K562 (cell line): Measurements from ENCODE around the gene UNC50. TPM values are rescaled to one million over a fixed set of nuclear protein-coding genes. Genes with fewer than 3 reads are reported as not detected.

ENCODE experiments used
- AFF1 ChIP-seq, 2 experiments: fragments of 450-650 bp; IDR thresholded peaks; 2 replicates each; pipeline ENCODE4 v1.6.1; 2018; ENCODE audit warnings: mild to moderate bottlenecking in 2 of 2, low read depth in 1 of 2; ENCODE audit not compliant: partially characterized antibody in 2 of 2
- COPS2 ChIP-seq: fragments of 450-650 bp; conservative IDR thresholded peaks from 2 replicates; pipeline ENCODE4 v1.6.1; 2016; ENCODE audit warnings: mild to moderate bottlenecking, moderate library complexity
- CSDE1 ChIP-seq, 2 experiments: fragments of 450-650 bp; IDR thresholded peaks; 2 replicates each; pipeline ENCODE4 v1.6.1; 2016; ENCODE audit warnings: mild to moderate bottlenecking in 1 of 2
- DPF2 ChIP-seq: fragments of 450-650 bp; IDR thresholded peaks from 2 replicates; pipeline ENCODE4 v1.6.1; 2016
- FOXP1 ChIP-seq: sonication (generic); formaldehyde crosslinking; IDR thresholded peaks from 2 replicates; pipeline ENCODE4 v1.8.0; 2022; ENCODE audit warnings: mild to moderate bottlenecking, missing genetic modification reagents
- KDM4B ChIP-seq, 2 experiments: fragments of 450-650 bp in 1 of 2; sonication (generic) in 1 of 2; IDR thresholded peaks; 2 replicates each; pipeline ENCODE4 v1.6.1; 2016 to 2017; ENCODE audit warnings: borderline replicate concordance in 2 of 2, antibody characterized with exemption in 1 of 2, low read depth in 1 of 2, mild to moderate bottlenecking in 1 of 2
- NCOA2 ChIP-seq, 2 experiments: fragments of 450-650 bp; IDR thresholded peaks; 2 replicates each; pipeline ENCODE4 v1.6.1; 2018; ENCODE audit warnings: mild to moderate bottlenecking in 2 of 2, moderate library complexity in 1 of 2; ENCODE audit not compliant: partially characterized antibody in 2 of 2
- NKRF ChIP-seq: fragments of 450-650 bp; IDR thresholded peaks from 2 replicates; pipeline ENCODE4 v1.6.1; 2016; ENCODE audit warnings: borderline replicate concordance
- TARDBP ChIP-seq: fragments of 450-650 bp; IDR thresholded peaks from 2 replicates; pipeline ENCODE4 v1.6.1; 2016
- ZBTB33 ChIP-seq: sonication (generic); formaldehyde crosslinking; IDR thresholded peaks from 2 replicates; pipeline ENCODE4 v1.8.1; 2023; ENCODE audit warnings: mild to moderate bottlenecking, missing genetic modification reagents
- ZFP1 ChIP-seq: fragments of 450-650 bp; formaldehyde crosslinking; IDR thresholded peaks from 2 replicates; pipeline ENCODE4 v1.4.0; 2020; ENCODE audit warnings: mild to moderate bottlenecking, mixed read lengths
- ZNF395 ChIP-seq: fragments of 200-800 bp; sonication (Bioruptor generic); IDR thresholded peaks from 2 replicates; pipeline ENCODE4 v1.6.1; 2017; ENCODE audit warnings: missing genetic modification characterization, missing compliant biosample characterization
- ZNF589 ChIP-seq: fragments of 200-800 bp; sonication (Bioruptor generic); IDR thresholded peaks from 2 replicates; pipeline ENCODE4 v1.6.1; 2016; ENCODE audit warnings: low read depth, missing genetic modification characterization, missing compliant biosample characterization
- polyA plus RNA-seq, 8 experiments: library from polyadenylated mRNA; depleted of rRNA in 4 of 8; stranded (reverse) in 5 of 8; unstranded in 3 of 8; fragments of >200 nt; fragmentation: Nextera tagmentation in 2 of 8; fragmentation: Illumina TruSeq in 1 of 8; extraction: Ambion mirVana in 2 of 8; extraction: Trizol in 1 of 8; gene quantifications; 2 replicates each; pipeline versions ENCODE4 v1.2.1 to v1.2.3, GENCODE V29; 2011 to 2014; ENCODE audit warnings: inconsistent platforms in 1 of 8, missing spikeins in 1 of 8
- total RNA-seq, 7 experiments: library from RNA; depleted of rRNA in 6 of 7; stranded (reverse); fragments of >200 nt in 6 of 7; fragmentation: Illumina TruSeq in 2 of 7; extraction: Trizol in 2 of 7; gene quantifications; 2 replicates each; pipeline versions ENCODE4 v1.2.1 to v1.2.3, GENCODE V29; 2011 to 2021; ENCODE audit warnings: low replicate concordance in 1 of 7
- TF ChIP-seq, protein P1 (sequence below), 3 experiments: IDR thresholded peaks in 2 of 3; conservative IDR thresholded peaks in 1 of 3; 2 replicates each; pipeline ENCODE4 v1.5.1; 2011 to 2012; ENCODE audit warnings: low read length in 3 of 3, mild to moderate bottlenecking in 3 of 3, control low read depth in 2 of 3, improper control_type of control experiment in 1 of 3, inconsistent platforms in 1 of 3, low read depth in 1 of 3, mixed read lengths in 1 of 3, moderate library complexity in 1 of 3; ENCODE audit not compliant: insufficient read depth in 2 of 3

UNC50 gene
- total and polyA plus RNA-seq, 9 of the 15 experiments (the other 6 are each of a cell fraction or from before 2014, with no cell fraction given) = 30.0 to 52.9 (median 35.9) TPM

- peak; percentile 72 for TF ChIP-seq NKRF
- TF ChIP-seq TARDBP = 0 out of 2 replicates have a peak, but pooled peaks have one; percentile 19
- TF ChIP-seq ZFP1 (CRISPR knock-in tag) = no peak
- 0 out of 2 replicates have a peak, but pooled peaks have one; percentile 4 for TF ChIP-seq DPF2
- no peak for TF ChIP-seq FOXP1 (CRISPR knock-in tag)
- no peak for TF ChIP-seq CSDE1 (IDR thresholded peaks at IDR 0.05)
- no peak for TF ChIP-seq COPS2
- TF ChIP-seq KDM4B (IDR thresholded peaks at IDR 0.05; ENCODE audit: borderline replicate concordance in 2 of 2, low read depth in 1 of 2) = peak in 1 of 2 experiments; percentile 91; a peak in 1 of 4 replicates
- peak; percentile 76; the same call in 1 of the 2 replicates for TF ChIP-seq ZNF589 (CRISPR knock-in tag)
- no peak for TF ChIP-seq AFF1 (IDR thresholded peaks at IDR 0.05; ENCODE audit: low read depth in 1 of 2, partially characterized antibody in 2 of 2)
- no peak for TF ChIP-seq ZBTB33 (CRISPR knock-in tag)
- no peak for TF ChIP-seq NCOA2 (IDR thresholded peaks at IDR 0.05; ENCODE audit: partially characterized antibody in 2 of 2)
- TF ChIP-seq ZNF395 (CRISPR knock-in tag) = 0 out of 2 replicates have a peak, but pooled peaks have one; percentile 76
- TF ChIP-seq, protein P1, sequence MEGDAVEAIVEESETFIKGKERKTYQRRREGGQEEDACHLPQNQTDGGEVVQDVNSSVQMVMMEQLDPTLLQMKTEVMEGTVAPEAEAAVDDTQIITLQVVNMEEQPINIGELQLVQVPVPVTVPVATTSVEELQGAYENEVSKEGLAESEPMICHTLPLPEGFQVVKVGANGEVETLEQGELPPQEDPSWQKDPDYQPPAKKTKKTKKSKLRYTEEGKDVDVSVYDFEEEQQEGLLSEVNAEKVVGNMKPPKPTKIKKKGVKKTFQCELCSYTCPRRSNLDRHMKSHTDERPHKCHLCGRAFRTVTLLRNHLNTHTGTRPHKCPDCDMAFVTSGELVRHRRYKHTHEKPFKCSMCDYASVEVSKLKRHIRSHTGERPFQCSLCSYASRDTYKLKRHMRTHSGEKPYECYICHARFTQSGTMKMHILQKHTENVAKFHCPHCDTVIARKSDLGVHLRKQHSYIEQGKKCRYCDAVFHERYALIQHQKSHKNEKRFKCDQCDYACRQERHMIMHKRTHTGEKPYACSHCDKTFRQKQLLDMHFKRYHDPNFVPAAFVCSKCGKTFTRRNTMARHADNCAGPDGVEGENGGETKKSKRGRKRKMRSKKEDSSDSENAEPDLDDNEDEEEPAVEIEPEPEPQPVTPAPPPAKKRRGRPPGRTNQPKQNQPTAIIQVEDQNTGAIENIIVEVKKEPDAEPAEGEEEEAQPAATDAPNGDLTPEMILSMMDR (IDR thresholded peaks at IDR 0.05 in 2 of 3, conservative IDR thresholded peaks at IDR 0.05 in 1 of 3; ENCODE audit: insufficient read depth in 2 of 3, low read depth in 1 of 3, low read length in 3 of 3) = peak in 2 of 3 experiments; percentile 4 to 9; a peak in 2 of 6 replicates
Observed at GRCh38 chr2:98608116-98608961, at the start of gene UNC50, which contains the start of gene COA5 (continued).
